ENCODE data around the gene PLCB1. TPM values are rescaled to one million over a fixed set of nuclear protein-coding genes. Genes with fewer than 3 reads are reported as not detected.
A peak's percentile ranks its signal among the peaks of the same experiment; 100 is the strongest.

PLCB1 gene
- total and polyA plus RNA-seq, 2 of the 4 experiments (the other 2 are of a cell fraction) = 5.6 to 16.1 TPM

GRCh38 chr20:8356806-8357205 is 224.7 kb downstream of the PLCB1 start:
- no peak overlapping the region for H2BK15ac ChIP-seq (ENCODE audit: low read depth, low read length)
- no peak overlapping the region for H2BK20ac ChIP-seq (ENCODE audit: low read depth, low read length)
- POLR2A ChIA-PET (ENCODE audit: unreplicated experiment) = no interaction called here
- WGBS, 2 experiments (ENCODE audit: extremely low coverage in 2 of 2, insufficient read length in 1 of 2) = no CpG with 5 or more reads among the region's 2 CpGs
- H2AK5ac ChIP-seq (ENCODE audit: low read depth, low read length) = no peak overlapping the region
- no peaks in the 10 kb centered on the region for H3K79me1 ChIP-seq (ENCODE audit: low read depth in 1 of 2, low read length in 2 of 2)
- no peaks in the 10 kb centered on the region for H3K9me1 ChIP-seq (ENCODE audit: insufficient read depth, low read length)
- in situ Hi-C loops (cut with MboI; ENCODE audit: low sequenced_read_pairs) = no loop called here
- H3K9ac ChIP-seq (ENCODE audit: low read depth, low read length) = no peak overlapping the region
- no peak overlapping the region for H3K56ac ChIP-seq (ENCODE audit: extremely low read depth, insufficient read depth, low read length)
- no peak overlapping the region for H2BK120ac ChIP-seq (ENCODE audit: low read depth, low read length)
- no peak overlapping the region for H2AFZ ChIP-seq (replicated peaks; ENCODE audit: low read length, poor library complexity)
- H4K8ac ChIP-seq (ENCODE audit: low read depth in 2 of 2, low read length in 2 of 2) = no peak overlapping the region
- dilution Hi-C loops (cut with HindIII; ENCODE audit: low sequenced_read_pairs, unreplicated experiment) = no loop called here
- H4K20me1 ChIP-seq (ENCODE audit: insufficient read depth, low read length) = no peaks in the 10 kb centered on the region
- no peak overlapping the region for H3K27ac ChIP-seq (ENCODE audit: insufficient read depth, low read length)
- H3K36me3 ChIP-seq (ENCODE audit: control insufficient read depth, insufficient read depth, low read length) = no peaks in the 10 kb centered on the region
- no peak overlapping the region for H2BK5ac ChIP-seq (ENCODE audit: low read depth, low read length, poor library complexity, severe bottlenecking)
- TF ChIP-seq FOS (IDR thresholded peaks at IDR 0.05; ENCODE audit: low read depth, low read length) (no peak), ELK1 (IDR thresholded peaks at IDR 0.05; ENCODE audit: borderline replicate concordance, low read depth, low read length) (no peak), CEBPB (IDR thresholded peaks at IDR 0.05; ENCODE audit: low read depth, low read length) (peak; percentile 68)
- H3K4ac ChIP-seq (ENCODE audit: low read depth, low read length) = no peak overlapping the region
- H2AK9ac ChIP-seq (replicated peaks; ENCODE audit: low read depth, low read length, poor library complexity) = no peak overlapping the region
- ATAC-seq (ENCODE audit: low read depth) (no peak), DNase-seq (no peak)
- no peak overlapping the region for H3K18ac ChIP-seq (ENCODE audit: low read depth, low read length)
- H3K4me2 ChIP-seq (ENCODE audit: low read depth, low read length) = no peak overlapping the region
- H3K27me3 ChIP-seq (ENCODE audit: control insufficient read depth, insufficient read depth, low read length) = no peaks in the 10 kb centered on the region
- H3K9me3 ChIP-seq (ENCODE audit: control insufficient read depth, insufficient read depth, low read length) = no peaks in the 10 kb centered on the region
- intact Hi-C loops (cut with micrococcal nuclease) = no loop called here
- H3K23ac ChIP-seq (ENCODE audit: low read depth, low read length) = no peak overlapping the region
- no peaks in the 10 kb centered on the region for H3K4me1 ChIP-seq (ENCODE audit: control insufficient read depth, insufficient read depth, low read length)
- no peak overlapping the region for H3K4me3 ChIP-seq (ENCODE audit: insufficient read depth, low read depth, low read length)
- BruUV-seq (replicated peaks) = no TSS peak
- no peak overlapping the region for H4K91ac ChIP-seq (ENCODE audit: insufficient read depth, low read depth, low read length)
- H4K5ac ChIP-seq (ENCODE audit: low read depth, low read length) = no peak overlapping the region
- H3K14ac ChIP-seq (replicated peaks; ENCODE audit: low read depth, low read length) = no peak overlapping the region
- CTCF ChIA-PET = no interaction called here
